Gastroesophageal sphincter (tissue), 4 donors: Measurements from ENCODE around the gene ZCCHC4. TPM values are rescaled to one million over a fixed set of nuclear protein-coding genes. Genes with fewer than 3 reads are reported as not detected.

Experiments used
- ATAC-seq: fragments of 150-250 bp; one replicate; pipeline ENCODE4 v1.9.1; 2016; ENCODE audit warnings: mild to moderate bottlenecking, moderate library complexity
- H3K27ac ChIP-seq, 4 donors: fragments of 200-600 bp; sonication (generic) in 3 of 4; 1 replicate in 3 of 4; 2 replicates in 1 of 4; pipeline ENCODE4 v1.5.1; 2016 to 2019
- H3K27me3 ChIP-seq: fragments of 200-600 bp; sonication (generic); one replicate; pipeline ENCODE4 v1.5.1; 2019
- H3K36me3 ChIP-seq, 2 donors: fragments of 200-600 bp; sonication (generic); one replicate each; pipeline ENCODE4 v1.5.1; 2019; ENCODE audit warnings: control low read depth in 1 of 2
- H3K4me1 ChIP-seq, 3 donors: fragments of 200-600 bp; sonication (generic); 1 replicate in 2 of 3; 2 replicates in 1 of 3; pipeline ENCODE4 v1.5.1; 2016 to 2019; ENCODE audit warnings: control low read depth in 2 of 3
- H3K4me3 ChIP-seq, 2 donors: fragments of 200-600 bp; sonication (generic); one replicate each; pipeline ENCODE4 v1.5.1; 2019; ENCODE audit warnings: mild to moderate bottlenecking in 1 of 2, moderate library complexity in 1 of 2
- H3K9me3 ChIP-seq, 3 donors: fragments of 200-600 bp; sonication (generic); one replicate each; pipeline ENCODE4 v1.5.1; 2017 to 2019; ENCODE audit warnings: control low read depth in 2 of 3
- EP300 ChIP-seq: sonication (generic); formaldehyde crosslinking; IDR thresholded peaks from one replicate; pipeline ENCODE4 v1.6.1; 2017; ENCODE audit warnings: antibody characterized with exemption, mild to moderate bottlenecking
- POLR2A ChIP-seq, 2 donors: fragments of 450-650 bp; IDR thresholded peaks; one replicate each; pipeline ENCODE4 v1.6.1; 2017; ENCODE audit warnings: antibody characterized with exemption in 2 of 2, mild to moderate bottlenecking in 2 of 2, moderate library complexity in 1 of 2
- POLR2AphosphoS5 ChIP-seq: sonication (generic); formaldehyde crosslinking; IDR thresholded peaks from one replicate; pipeline ENCODE4 v1.6.1; 2017; ENCODE audit warnings: antibody characterized with exemption
- WGBS, 2 donors: methylation state at CpG; one replicate each; pipeline ENCODE4 v1.1.5; 2018; ENCODE audit warnings: low coverage in 1 of 2; 5-methylcytosine and 5-hydroxymethylcytosine counted together
- total RNA-seq, 4 donors: library from RNA; depleted of rRNA; stranded (reverse); fragments of >200 nt; gene quantifications; one replicate each; pipeline ENCODE4 v1.1.0, GENCODE V29; 2016
- TF ChIP-seq, protein P1 (sequence below), 4 experiments: fragments of 200-600 bp in 2 of 4; fragments of 450-650 bp in 2 of 4; sonication (generic) in 1 of 4; IDR thresholded peaks; one replicate each; pipeline ENCODE4 v1.5.1; 2017 to 2019; ENCODE audit warnings: antibody characterized with exemption in 4 of 4, mild to moderate bottlenecking in 2 of 4, moderate library complexity in 2 of 4

ZCCHC4 gene
- total RNA-seq, 4 donors from 2014 or later, result 9.5 to 15.3 (median 11.5) TPM

DNA sequence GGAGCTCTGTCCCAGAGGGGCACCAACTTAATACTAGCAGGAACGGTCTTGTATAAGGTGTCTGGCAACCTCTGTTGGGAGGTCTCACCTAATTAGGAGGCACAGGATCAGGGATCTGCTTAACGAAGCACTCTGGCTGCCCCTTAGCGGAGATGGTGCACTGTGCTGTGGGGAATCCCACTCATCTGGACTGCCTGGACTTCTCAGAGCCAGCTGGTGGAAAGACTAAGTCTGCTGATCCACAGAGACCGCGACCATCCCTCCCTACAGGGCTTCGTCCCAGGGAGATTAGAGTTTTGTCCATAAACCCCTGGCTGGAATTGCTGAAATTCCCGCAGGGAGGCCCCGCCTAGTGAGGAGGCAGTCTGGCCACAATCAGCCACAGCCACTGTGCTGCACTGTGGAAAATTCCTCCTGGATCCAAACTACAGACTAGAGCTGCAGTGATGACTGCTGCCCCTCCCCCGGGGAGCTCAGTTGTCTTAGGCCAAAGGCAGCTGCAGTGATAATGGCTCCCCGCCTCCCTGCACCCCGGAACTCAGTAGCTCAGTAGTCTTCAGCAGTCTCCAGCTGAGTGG, 22.0 kb upstream of the ZCCHC4 start:
- WGBS, 2 donors, result 51 to 100% methylated on average over 1 to 5 of the region's 11 CpGs
- TF ChIP-seq POLR2AphosphoS5 (no peak), POLR2A (IDR thresholded peaks at IDR 0.05) (no peak), EP300 (no peak)
- TF ChIP-seq, protein P1, sequence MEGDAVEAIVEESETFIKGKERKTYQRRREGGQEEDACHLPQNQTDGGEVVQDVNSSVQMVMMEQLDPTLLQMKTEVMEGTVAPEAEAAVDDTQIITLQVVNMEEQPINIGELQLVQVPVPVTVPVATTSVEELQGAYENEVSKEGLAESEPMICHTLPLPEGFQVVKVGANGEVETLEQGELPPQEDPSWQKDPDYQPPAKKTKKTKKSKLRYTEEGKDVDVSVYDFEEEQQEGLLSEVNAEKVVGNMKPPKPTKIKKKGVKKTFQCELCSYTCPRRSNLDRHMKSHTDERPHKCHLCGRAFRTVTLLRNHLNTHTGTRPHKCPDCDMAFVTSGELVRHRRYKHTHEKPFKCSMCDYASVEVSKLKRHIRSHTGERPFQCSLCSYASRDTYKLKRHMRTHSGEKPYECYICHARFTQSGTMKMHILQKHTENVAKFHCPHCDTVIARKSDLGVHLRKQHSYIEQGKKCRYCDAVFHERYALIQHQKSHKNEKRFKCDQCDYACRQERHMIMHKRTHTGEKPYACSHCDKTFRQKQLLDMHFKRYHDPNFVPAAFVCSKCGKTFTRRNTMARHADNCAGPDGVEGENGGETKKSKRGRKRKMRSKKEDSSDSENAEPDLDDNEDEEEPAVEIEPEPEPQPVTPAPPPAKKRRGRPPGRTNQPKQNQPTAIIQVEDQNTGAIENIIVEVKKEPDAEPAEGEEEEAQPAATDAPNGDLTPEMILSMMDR (IDR thresholded peaks at IDR 0.05), result no peak
- H3K27me3 ChIP-seq, result peaks cover 6% of the 10 kb centered on the region
- ATAC-seq, result no peak
- peaks cover 0 to 7% (median 0%) of the 10 kb centered on the region in 3 donors for H3K9me3 ChIP-seq
- no peak overlapping the region for H3K4me3 ChIP-seq
- no peak overlapping the region for H3K27ac ChIP-seq
- H3K36me3 ChIP-seq, result no peaks in the 10 kb centered on the region
- no peaks in the 10 kb centered on the region for H3K4me1 ChIP-seq

DNA sequence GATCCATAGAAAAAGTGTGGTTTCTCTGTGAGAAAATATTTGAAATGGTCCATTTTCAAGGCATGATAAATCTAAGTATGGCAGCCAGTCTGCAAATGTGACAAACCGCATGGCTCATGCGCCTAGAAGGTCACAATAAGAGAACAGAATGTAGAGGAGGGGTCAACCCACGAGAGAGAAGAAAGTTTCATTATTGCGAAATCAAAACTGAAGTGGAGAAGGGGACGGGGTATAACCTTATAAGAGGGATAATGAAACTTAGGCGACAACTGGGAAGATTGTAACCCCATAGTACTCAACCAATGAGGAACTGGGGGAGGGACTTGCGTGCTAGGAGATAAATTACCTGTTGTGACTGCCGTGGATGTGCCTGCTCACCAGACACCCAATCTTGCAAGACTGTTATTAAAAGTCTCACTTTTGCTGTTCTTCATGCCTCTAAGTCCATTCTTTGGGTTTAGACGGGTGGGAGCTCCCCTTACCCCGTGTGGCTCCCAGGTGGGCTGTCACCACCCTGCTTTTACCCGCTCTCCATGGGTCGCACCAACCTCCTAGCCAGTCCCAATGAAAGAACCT, 21.3 kb upstream of the ZCCHC4 start:
- no peak for ATAC-seq
- Histone ChIP-seq H3K36me3 (no peaks in the 10 kb centered on the region), H3K4me3 (no peak overlapping the region), H3K27me3 (peaks cover 6% of the 10 kb centered on the region), H3K9me3 (peaks cover 0 to 7% (median 0%) of the 10 kb centered on the region in 3 donors), H3K4me1 (no peaks in the 10 kb centered on the region), H3K27ac (no peak overlapping the region)
- TF ChIP-seq EP300 (no peak), POLR2A (IDR thresholded peaks at IDR 0.05) (no peak), POLR2AphosphoS5 (no peak)
- TF ChIP-seq, protein P1 (IDR thresholded peaks at IDR 0.05), result no peak
- WGBS, 2 donors, result 84 to 91% methylated on average over 8 to 11 of the region's 12 CpGs

DNA sequence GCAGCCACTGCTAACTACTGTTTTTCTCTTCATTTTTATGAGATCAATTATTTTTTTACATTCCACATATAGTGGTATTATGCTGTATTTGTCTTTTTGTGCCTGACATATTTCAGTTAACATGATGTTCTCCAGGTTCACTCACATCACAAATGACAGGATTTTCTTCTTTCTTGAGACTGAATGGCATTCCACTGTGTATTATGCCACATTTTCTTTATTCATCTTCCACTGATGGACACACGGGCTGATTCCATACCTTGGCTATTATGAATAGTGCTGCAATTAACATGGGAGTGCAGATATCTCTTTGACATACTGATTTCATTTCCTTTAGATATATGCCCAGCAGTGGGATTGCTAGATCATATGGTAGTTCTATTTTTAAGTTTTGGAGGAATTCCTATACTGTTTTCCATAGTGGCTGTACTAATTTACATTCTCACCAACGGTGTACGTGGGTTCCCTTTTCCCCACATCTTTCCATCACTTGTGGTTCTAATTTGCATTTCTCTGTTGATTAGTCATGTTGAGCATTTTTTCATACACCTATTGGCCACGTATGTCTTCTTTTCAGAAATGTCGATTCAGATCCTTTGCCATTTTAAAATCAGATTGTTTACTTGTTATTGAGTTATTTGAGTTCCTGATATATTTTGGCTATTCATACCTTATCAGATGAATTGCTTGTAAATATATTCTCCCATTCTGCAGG, 14.9 kb upstream of the ZCCHC4 start:
- ATAC-seq, result no peak
- Histone ChIP-seq H3K4me1 (no peaks in the 10 kb centered on the region), H3K36me3 (no peaks in the 10 kb centered on the region), H3K27ac (no peak overlapping the region), H3K27me3 (peaks cover 28% of the 10 kb centered on the region), H3K4me3 (no peak overlapping the region), H3K9me3 (no peaks in the 10 kb centered on the region)
- WGBS, 2 donors, result 74 to 79% methylated on average over 2 to 5 of the region's 5 CpGs
- TF ChIP-seq EP300, result no peak
- TF ChIP-seq POLR2AphosphoS5, result no peak
- TF ChIP-seq POLR2A (IDR thresholded peaks at IDR 0.05), result no peak
- TF ChIP-seq, protein P1 (IDR thresholded peaks at IDR 0.05), result no peak

GRCh38 chr4:25299476-25300203, 12.9 kb upstream of the ZCCHC4 start:
- Histone ChIP-seq H3K4me1 (no peaks in the 10 kb centered on the region), H3K36me3 (no peaks in the 10 kb centered on the region), H3K9me3 (no peaks in the 10 kb centered on the region), H3K4me3 (no peak overlapping the region), H3K27ac (no peak overlapping the region), H3K27me3 (peaks cover 28% of the 10 kb centered on the region)
- TF ChIP-seq, protein P1 (IDR thresholded peaks at IDR 0.05), result no peak
- TF ChIP-seq POLR2AphosphoS5, result no peak
- no peak for TF ChIP-seq POLR2A (IDR thresholded peaks at IDR 0.05)
- TF ChIP-seq EP300, result no peak
- 41 to 58% methylated on average over 6 to 9 of the region's 10 CpGs for whole genome bisulfite sequencing, 2 donors
- no peak for ATAC-seq
